Ectodermal cell (in vitro differentiated cells): ENCODE measurements around the gene ABCB9.

ENCODE experiments used
- H3K27ac ChIP-seq: 2 replicates; pipeline ENCODE4 v1.7.0; 2013; ENCODE audit warnings: mild to moderate bottlenecking, low read depth, low read length; ENCODE audit not compliant: insufficient read depth, poor library complexity, severe bottlenecking
- H3K27me3 ChIP-seq: 2 replicates; pipeline ENCODE4 v1.7.0; 2013; ENCODE audit warnings: mild to moderate bottlenecking, low read length; ENCODE audit not compliant: insufficient read depth, control insufficient read depth, poor library complexity, severe bottlenecking
- H3K36me3 ChIP-seq: one replicate; pipeline ENCODE4 v1.7.0; 2013; ENCODE audit warnings: low read length; ENCODE audit not compliant: control insufficient read depth, insufficient read depth
- H3K4me1 ChIP-seq: one replicate; pipeline ENCODE4 v1.7.0; 2013; ENCODE audit warnings: low read length; ENCODE audit not compliant: control insufficient read depth, insufficient read depth
- H3K4me3 ChIP-seq: 2 replicates; pipeline ENCODE4 v1.7.0; 2013; ENCODE audit warnings: low read depth, low read length, control low read depth; ENCODE audit not compliant: insufficient read depth
- H3K9me3 ChIP-seq: 2 replicates; pipeline ENCODE4 v1.7.0; 2013; ENCODE audit warnings: mild to moderate bottlenecking, low read length, moderate library complexity; ENCODE audit not compliant: control insufficient read depth
- WGBS, 2 experiments: methylation state at CpG; one replicate each; pipeline ENCODE4 v1.1.7; 2013; ENCODE audit warnings: missing lambda C conversion rate in 2 of 2; 5-methylcytosine and 5-hydroxymethylcytosine counted together

Gene ABCB9

GRCh38 chr12:122939125-122939524, 27.1 kb downstream of the ABCB9 start:
- peaks cover 8% of the 10 kb centered on the region for H3K4me1 ChIP-seq
- WGBS, 2 experiments: 91% methylated on average over 4 of the region's 4 CpGs
- H3K27ac ChIP-seq: no peak overlapping the region

GRCh38 chr12:122937622-122938091, 28.6 kb downstream of the ABCB9 start:
- H3K27me3 ChIP-seq: no peaks in the 10 kb centered on the region
- 91 to 93% methylated on average over 3 of the region's 3 CpGs for WGBS, 2 experiments
- no peak overlapping the region for H3K4me3 ChIP-seq
- no peaks in the 10 kb centered on the region for H3K36me3 ChIP-seq
- no peaks in the 10 kb centered on the region for H3K9me3 ChIP-seq
- H3K4me1 ChIP-seq: peaks cover 8% of the 10 kb centered on the region
- no peak overlapping the region for H3K27ac ChIP-seq

More at GRCh38 chr12:122939125-122939524, 27.1 kb downstream of the ABCB9 start:
- Histone ChIP-seq H3K9me3 (no peaks in the 10 kb centered on the region), H3K36me3 (no peaks in the 10 kb centered on the region), H3K4me3 (no peak overlapping the region), H3K27me3 (no peaks in the 10 kb centered on the region)

GRCh38 chr12:122935318-122935717, 30.9 kb downstream of the ABCB9 start:
- WGBS, 2 experiments: 79% methylated on average over 8 of the region's 8 CpGs
- Histone ChIP-seq H3K27me3 (no peaks in the 10 kb centered on the region), H3K36me3 (no peaks in the 10 kb centered on the region), H3K9me3 (no peaks in the 10 kb centered on the region), H3K4me3 (no peak overlapping the region), H3K4me1 (peaks cover 8% of the 10 kb centered on the region), H3K27ac (no peak overlapping the region)

- H3K4me3 ChIP-seq: no peak overlapping the region
- no peaks in the 10 kb centered on the region for H3K27me3 ChIP-seq
- no peak overlapping the region for H3K27ac ChIP-seq
- H3K36me3 ChIP-seq: no peaks in the 10 kb centered on the region
- 77 to 88% methylated on average over 2 to 3 of the region's 3 CpGs for WGBS, 2 experiments
- H3K9me3 ChIP-seq: no peaks in the 10 kb centered on the region
- H3K4me1 ChIP-seq: peaks cover 11% of the 10 kb centered on the region
Observed at GRCh38 chr12:122934722-122935121, 31.5 kb downstream of the ABCB9 start.

GRCh38 chr12:122932207-122932606, 34.1 kb downstream of the ABCB9 start:
- Histone ChIP-seq H3K4me3 (no peak overlapping the region), H3K27me3 (no peaks in the 10 kb centered on the region), H3K4me1 (peaks cover 20% of the 10 kb centered on the region), H3K36me3 (no peaks in the 10 kb centered on the region), H3K9me3 (no peaks in the 10 kb centered on the region), H3K27ac (no peak overlapping the region)
- 94 to 95% methylated on average over 8 of the region's 8 CpGs for WGBS, 2 experiments

GRCh38 chr12:122929812-122930211, 36.5 kb downstream of the ABCB9 start:
- Histone ChIP-seq H3K4me1 (peaks cover 11% of the 10 kb centered on the region), H3K4me3 (no peak overlapping the region), H3K27me3 (no peaks in the 10 kb centered on the region), H3K9me3 (no peaks in the 10 kb centered on the region), H3K36me3 (no peaks in the 10 kb centered on the region), H3K27ac (no peak overlapping the region)
- WGBS, 2 experiments: 96 to 97% methylated on average over 23 of the region's 23 CpGs

GRCh38 chr12:122929148-122929538, 37.1 kb downstream of the ABCB9 start:
- WGBS, 2 experiments: 96 to 97% methylated on average over 14 of the region's 14 CpGs
- Histone ChIP-seq H3K27ac (no peak overlapping the region), H3K36me3 (no peaks in the 10 kb centered on the region), H3K9me3 (no peaks in the 10 kb centered on the region), H3K4me3 (no peak overlapping the region), H3K27me3 (no peaks in the 10 kb centered on the region), H3K4me1 (peaks cover 11% of the 10 kb centered on the region)

GRCh38 chr12:122928404-122929147, 37.7 kb downstream of the ABCB9 start:
- Histone ChIP-seq H3K27ac (no peak overlapping the region), H3K4me1 (peaks cover 11% of the 10 kb centered on the region), H3K36me3 (no peaks in the 10 kb centered on the region), H3K4me3 (no peak overlapping the region), H3K9me3 (no peaks in the 10 kb centered on the region), H3K27me3 (no peaks in the 10 kb centered on the region)
- WGBS, 2 experiments: 81 to 83% methylated on average over 12 of the region's 12 CpGs

- H3K9me3 ChIP-seq: no peaks in the 10 kb centered on the region
- H3K27me3 ChIP-seq: no peaks in the 10 kb centered on the region
- no peak overlapping the region for H3K4me3 ChIP-seq
- no peaks in the 10 kb centered on the region for H3K36me3 ChIP-seq
- WGBS, 2 experiments: 92% methylated on average over 11 of the region's 11 CpGs
- H3K4me1 ChIP-seq: peaks cover 11% of the 10 kb centered on the region
- no peak overlapping the region for H3K27ac ChIP-seq
Observed at GRCh38 chr12:122927756-122928403, 38.4 kb downstream of the ABCB9 start.

GRCh38 chr12:122921917-122922316, 44.3 kb downstream of the ABCB9 start:
- H3K9me3 ChIP-seq: no peaks in the 10 kb centered on the region

More at GRCh38 chr12:122921917-122922316, 44.3 kb downstream of the ABCB9 start:
- WGBS, 2 experiments: 83 to 85% methylated on average over 8 of the region's 8 CpGs
- Histone ChIP-seq H3K4me3 (no peak overlapping the region), H3K27ac (no peak overlapping the region), H3K36me3 (no peaks in the 10 kb centered on the region), H3K4me1 (no peaks in the 10 kb centered on the region), H3K27me3 (no peaks in the 10 kb centered on the region)
